ENCODE measurements around the gene POLR1A.

POLR1A gene

DNA sequence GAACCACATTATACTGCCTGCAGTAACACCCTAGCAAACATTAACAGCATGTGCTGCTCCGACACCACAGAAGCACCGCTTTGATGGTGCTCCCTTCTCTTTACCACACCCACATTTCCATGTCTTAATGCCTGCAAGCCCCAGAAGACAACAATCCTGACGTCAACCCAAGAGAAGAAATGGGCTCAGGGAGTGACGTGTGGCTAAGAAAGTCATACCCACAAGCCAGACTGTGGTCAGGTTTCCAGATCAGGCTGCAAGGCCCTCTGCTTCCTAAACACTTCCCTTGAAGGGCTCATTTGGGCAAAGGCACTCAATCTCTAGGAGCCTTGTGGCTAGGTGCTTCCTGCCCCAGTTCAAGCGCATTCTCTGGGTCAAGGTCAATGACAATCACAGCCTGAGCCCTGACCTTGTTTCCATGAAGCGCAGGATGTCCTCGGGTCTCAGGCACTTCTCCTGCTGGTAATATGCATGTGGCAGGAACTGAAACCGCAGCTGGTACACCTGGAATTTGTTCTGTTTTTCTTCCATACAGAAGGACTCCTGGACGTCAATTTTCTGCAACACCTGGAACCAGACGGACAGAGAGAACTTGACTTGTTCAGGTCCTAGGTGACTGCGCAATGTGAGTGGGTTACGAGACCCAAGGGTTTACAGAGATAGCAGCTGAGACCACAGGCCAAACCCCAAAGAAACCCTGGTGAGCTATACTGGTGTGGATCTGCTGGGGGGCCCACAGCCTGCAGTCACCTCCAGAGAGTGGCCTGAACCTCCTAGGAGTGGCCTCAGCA, 67.2 kb downstream of the POLR1A start:
- DNase-seq (ENCODE audit: low read depth in 2 of 2, low spot score in 1 of 2): peak in 1 of 2 donors; percentile 44

DNA sequence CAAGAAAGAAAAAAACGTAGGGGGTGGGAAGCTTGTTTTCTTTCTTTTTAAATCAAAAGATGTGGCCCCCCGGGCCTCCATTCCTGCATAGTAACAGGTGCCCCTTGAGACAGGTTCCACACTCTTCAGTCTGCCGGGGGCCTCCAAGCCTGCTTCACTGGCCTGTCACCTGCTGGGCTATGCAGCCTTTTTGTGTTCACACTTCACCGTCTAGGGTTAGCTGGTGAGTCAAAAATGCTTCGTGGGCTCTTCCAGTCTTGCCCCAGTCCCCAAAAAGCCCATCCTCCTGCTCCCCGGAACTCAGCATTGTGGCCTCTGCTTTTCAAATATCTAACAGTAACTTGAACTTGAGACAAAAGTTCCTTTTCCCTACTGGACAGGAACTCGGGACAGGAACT, 67.9 kb downstream of the POLR1A start:
- no peak for DNase-seq (ENCODE audit: low read depth in 2 of 2, low spot score in 1 of 2)

- peak in 1 of 2 donors; percentile 49 for DNase-seq (ENCODE audit: low read depth in 2 of 2, low spot score in 1 of 2)
These were observed 68.4 kb downstream of the POLR1A start for GRCh38 chr2:86037141-86037794.

DNA sequence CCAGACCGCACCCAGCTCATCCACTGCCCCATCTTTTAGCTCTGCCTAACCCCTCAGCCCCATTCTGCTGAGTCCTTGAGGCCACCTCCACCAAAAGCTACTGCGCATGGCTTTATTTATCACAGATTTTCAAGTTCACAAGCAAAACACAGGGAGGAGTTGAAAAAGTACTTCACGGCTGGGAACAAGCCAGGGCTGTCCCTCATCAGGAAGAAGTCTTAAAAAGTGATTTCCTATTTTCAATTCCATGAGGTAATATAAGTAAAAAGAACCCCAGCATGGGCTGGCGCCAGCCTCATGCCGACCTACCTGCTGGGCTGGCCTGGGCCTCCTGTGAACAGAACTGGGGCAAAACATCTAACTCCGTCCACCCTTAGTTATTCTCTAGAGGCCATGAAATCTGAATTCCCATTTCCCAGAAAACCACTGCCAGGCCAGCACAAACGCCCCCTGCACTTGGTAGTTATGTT, 69.0 kb downstream of the POLR1A start:
- DNase-seq (ENCODE audit: low read depth in 2 of 2, low spot score in 1 of 2): no peak

GRCh38 chr2:86035883-86036668, 69.6 kb downstream of the POLR1A start:
- peak in 1 of 2 donors; percentile 28 for DNase-seq (ENCODE audit: low read depth in 2 of 2, low spot score in 1 of 2)

DNA sequence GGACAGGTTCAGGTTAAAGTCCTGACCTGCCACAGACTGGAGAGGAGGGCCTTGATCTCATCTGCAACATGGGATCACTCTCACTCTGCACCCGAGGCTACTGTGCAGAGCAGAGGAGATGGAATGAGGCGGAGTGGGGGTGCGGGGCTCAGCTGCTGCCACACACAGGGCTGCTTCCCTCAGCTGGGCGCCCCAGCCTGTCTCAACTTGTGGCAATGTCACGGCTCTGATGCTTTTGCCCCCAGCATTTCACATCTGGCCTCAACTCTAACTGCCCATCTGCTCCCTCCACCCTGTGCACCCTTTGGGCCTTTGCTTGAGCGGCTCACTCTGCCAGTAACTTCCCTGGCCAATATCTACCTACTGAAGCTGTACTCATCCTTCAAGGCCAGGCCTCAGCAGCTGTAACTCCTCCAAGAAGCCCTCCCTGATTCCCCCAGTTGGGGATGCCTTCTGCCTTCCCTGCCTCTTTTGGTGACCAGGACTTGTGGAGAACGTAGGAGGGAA, 70.3 kb downstream of the POLR1A start:
- DNase-seq (ENCODE audit: low read depth in 2 of 2, low spot score in 1 of 2): no peak

GRCh38 chr2:86033751-86034692, 71.7 kb downstream of the POLR1A start:
- no peak for DNase-seq (ENCODE audit: low read depth in 2 of 2, low spot score in 1 of 2)

DNA sequence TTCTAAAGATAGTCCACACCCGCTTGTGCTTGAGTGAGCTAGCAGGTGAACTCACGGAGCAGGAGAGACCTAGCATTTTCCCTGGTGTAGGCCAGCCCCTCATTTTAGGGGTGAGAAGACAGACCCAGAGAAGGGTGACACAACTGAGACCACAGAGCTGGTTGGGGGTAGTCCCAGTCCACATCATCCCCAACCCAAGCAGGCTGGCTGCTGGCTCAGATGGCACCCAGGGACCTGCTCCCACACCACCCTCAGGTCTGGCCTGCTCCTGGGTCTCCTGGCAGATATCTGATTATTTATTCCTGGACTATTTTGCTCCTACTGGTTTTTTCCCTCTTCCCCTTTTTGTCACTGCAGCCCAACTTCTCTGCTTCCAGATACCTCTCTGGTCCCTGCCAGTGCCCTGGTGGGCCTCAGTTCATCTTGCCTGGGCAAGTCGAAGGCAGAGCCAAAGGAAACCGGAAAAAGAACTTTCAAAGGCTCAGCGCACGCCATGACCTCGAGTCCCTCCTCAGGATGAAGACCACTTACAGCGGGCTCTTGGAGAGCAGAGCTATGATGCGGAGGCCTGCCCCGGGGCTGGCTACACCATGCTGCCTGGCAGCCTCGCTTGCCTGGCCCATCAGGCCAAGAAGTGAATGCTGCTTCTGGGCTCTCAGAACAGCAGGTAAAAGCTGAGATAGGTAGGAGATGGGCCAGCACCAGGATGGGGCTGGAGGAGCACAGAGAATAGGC, 72.7 kb downstream of the POLR1A start:
- DNase-seq (ENCODE audit: low read depth in 2 of 2, low spot score in 1 of 2): no peak

- no peak for DNase-seq (ENCODE audit: low read depth in 2 of 2, low spot score in 1 of 2)
These were observed 74.1 kb downstream of the POLR1A start for GRCh38 chr2:86031606-86032005.

- DNase-seq (ENCODE audit: low read depth in 2 of 2, low spot score in 1 of 2): no peak
These were observed 74.5 kb downstream of the POLR1A start for GRCh38 chr2:86031151-86031550.

- DNase-seq (ENCODE audit: low read depth in 2 of 2, low spot score in 1 of 2): no peak
These were observed 75.8 kb downstream of the POLR1A start for GRCh38 chr2:86029873-86030272.

DNA sequence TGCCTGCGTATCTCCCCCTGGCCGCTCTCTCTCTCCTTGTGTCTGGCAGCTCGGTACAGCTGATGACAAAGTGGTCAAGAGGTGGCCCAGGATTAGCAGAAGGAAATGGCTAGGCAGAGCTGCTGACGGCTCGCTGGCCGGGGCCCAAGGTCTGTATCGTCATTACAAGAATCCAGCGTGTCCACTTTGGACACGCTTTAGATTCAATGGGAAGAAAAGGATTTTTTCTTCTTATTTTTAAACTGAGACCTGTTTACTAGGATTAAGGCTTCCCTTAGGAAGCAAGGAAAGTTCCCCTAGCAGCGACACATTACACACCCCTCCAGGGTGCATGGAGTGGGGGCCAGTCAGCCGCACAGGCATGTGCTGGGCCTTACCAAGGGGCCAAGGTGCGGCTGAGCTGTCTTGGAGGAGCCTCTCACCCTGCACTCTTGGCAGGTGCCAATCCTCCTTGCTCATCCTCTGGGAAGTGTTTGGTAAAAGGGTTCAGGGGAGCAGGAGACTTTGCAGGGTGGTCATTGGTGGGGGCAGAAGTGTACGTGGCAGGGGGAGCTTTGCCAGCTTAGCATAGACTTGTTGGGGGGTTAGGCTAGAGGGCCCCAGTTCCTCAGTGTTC, 76.8 kb downstream of the POLR1A start:
- no peak for DNase-seq (ENCODE audit: low read depth in 2 of 2, low spot score in 1 of 2)

DNA sequence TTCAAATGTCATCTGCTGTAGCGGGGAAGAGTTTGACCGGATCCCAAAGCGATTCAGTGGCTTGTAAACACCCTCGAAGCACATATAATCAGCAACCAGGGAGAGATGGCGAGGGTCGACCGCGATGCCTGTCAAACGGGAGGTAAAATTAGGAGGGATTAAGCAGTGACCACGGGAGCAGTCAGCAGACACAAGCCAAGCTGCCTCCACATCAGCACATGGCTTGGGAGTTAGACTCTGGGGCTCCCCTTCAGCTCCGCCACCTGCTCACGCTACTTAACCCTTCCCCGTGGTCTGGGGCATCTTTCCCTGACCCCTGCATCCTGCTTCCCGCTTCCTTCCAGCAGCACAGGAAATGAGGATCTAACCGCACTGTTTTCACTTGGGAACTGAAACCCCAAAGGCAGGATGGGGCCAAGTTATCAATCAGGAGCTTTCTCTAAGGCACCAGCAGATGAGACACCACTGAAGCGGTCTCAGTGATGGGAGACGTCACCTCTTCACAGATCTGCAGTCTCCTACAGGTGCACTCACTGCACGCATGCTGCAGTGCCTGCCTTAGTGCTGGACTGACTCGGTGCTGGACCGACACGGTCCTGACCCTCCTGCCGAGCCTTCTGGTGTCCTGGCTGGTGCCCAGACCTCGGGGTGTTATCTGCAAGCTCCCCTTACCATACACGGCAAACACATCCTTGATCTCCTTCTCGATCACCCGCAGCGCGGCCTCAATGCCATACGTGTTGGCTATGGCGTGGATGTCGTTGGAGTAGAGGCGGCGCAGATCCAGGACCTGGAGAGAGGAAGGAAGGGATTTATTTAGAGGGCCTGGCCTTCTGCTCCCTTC, 77.5 kb downstream of the POLR1A start:
- no peak for DNase-seq (ENCODE audit: low read depth in 2 of 2, low spot score in 1 of 2)

DNA sequence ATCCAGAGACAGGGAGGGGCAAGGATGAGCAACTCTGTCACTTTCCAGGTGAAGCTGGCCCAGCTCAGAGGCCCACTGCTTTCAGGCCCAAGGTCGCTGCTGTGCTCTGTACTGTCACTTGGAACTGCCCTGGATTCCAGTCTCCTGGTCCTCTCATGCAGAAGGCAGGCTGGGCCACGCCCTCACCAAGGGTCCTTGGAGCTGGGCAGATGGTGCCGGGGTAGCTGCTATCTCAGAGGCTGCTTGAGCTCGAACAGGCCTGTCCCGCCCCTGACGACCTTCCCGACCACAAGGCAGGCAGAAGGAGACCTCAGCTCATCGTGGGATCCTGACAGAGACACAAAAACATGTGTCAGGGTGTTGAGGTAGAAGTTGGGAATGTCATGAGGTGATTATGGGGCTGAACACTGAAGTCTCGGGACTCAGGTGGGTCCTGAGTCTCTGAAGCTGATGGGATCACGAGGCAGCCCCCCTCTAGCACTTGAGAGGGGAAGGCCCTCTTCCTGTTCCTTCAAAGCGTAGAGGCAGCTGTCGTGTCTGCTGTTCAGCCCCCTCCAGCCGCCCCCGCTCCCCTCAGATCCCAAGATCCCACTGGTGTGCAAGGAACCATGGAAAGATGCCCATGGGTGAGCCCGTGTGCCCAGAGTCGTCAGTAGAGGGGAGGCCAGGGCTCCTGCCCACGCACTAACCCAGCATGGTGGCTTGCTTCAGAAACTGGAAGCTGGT, 78.3 kb downstream of the POLR1A start:
- no peak for DNase-seq (ENCODE audit: low read depth in 2 of 2, low spot score in 1 of 2)

DNA sequence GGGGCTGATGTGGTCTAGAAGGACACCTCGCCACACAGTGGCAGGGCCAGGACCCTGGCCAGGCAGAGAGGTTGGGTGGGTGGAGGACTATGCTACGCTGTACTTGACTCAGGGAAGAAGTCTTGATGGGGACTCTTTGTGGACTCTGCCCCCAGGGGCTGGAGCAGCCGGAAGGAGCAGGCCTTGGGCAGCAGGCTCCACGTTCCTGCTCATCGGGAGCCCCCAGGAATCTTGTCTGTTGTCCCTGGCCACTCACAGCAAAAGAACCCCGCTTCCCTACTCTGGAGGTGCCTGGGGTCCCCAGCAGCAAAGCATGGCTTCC, 79.0 kb downstream of the POLR1A start:
- no peak for DNase-seq (ENCODE audit: low read depth in 2 of 2, low spot score in 1 of 2)

DNA sequence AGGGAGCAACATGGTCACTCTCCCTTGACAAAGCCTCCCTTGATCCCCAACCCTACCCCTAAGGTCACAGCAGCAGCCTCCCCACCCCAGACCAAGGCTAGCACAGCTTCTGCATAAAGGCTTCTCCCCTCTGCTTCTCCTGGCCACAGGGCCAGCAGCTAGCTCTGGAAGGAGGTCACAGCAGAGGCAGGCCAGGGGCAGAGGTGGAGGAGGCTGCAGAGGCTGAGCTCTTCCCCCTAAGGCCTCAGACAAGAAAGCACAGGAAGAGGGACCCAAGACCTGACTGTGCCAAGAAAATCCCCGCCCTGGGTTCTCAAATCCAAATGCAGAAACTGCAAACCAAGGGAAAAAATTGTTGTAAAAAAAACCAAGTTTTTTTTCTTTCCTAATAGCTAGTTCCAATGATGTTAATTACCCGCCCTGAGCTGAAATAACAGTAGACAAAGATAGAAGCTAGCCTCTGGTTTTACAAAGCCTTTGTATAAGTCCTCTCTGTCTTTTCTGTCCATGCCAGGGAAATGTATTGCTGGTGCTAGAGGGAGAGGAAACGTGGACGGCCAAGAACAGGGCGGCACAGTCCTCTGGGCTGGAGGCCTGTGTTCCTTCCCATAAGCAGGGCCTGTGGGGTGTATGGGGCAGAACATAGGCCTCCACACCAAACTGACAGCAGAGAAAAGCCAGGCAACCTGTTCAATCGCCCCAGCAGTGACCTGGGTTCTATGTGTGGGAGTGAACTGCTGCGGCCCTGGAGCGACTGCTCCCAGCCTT, 79.5 kb downstream of the POLR1A start:
- DNase-seq (ENCODE audit: low read depth in 2 of 2, low spot score in 1 of 2): no peak

DNA sequence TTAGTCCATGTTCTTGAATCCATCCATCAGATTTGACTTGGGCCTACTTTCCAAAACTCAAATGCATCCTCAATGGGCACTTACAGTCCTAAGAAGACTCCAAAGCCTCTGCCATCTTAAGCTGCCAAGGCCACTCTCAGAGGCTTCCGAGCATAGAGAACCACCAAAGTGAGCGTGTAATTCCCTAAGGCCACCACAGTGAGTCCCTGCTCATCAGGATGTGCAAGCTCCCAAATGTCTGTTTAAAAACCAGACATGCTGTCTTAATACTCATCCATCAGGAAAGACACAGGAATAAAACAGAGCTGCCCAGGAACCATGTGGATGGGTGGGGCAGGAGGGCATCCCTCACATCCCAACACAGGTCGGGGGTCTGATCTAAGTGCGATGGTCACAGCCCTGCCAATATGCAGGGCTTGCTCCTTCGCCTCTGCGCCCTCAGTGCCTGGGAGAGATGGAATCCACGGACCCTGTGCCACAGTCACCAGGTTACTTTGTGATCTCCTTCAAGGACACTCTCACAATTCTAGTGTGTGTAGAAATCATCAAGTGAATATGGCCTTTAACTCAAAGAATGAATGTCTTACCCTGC, 80.4 kb downstream of the POLR1A start:
- no peak for DNase-seq (ENCODE audit: low read depth in 2 of 2, low spot score in 1 of 2)
